A549 (cell line): ENCODE results near the gene ZBTB20.

ENCODE experiments used
- BHLHE40 ChIP-seq: IDR thresholded peaks from 2 replicates; pipeline ENCODE4 v1.6.1; 2012; ENCODE audit warnings: low read depth, low read length, inconsistent platforms
- CEBPB ChIP-seq, 2 experiments: fragments of >200 bp in 1 of 2; sonication (Bioruptor Twin) in 1 of 2; formaldehyde crosslinking in 1 of 2; IDR thresholded peaks; 2 replicates each; pipeline ENCODE4 v1.6.1; 2012 to 2016
- CHD4 ChIP-seq: fragments of 200-600 bp; sonication (generic); IDR thresholded peaks from 2 replicates; pipeline ENCODE4 v1.6.1; 2016; ENCODE audit warnings: antibody characterized with exemption, mild to moderate bottlenecking, borderline replicate concordance
- CTCF ChIP-seq: fragments of >200 bp; sonication (Bioruptor Twin); formaldehyde crosslinking; IDR thresholded peaks from 3 replicates; pipeline ENCODE4 v1.5.1; 2016
- EP300 ChIP-seq, 2 experiments: fragments of >200 bp; sonication (Bioruptor Twin); formaldehyde crosslinking; IDR thresholded peaks; 2 replicates in 1 of 2; 3 replicates in 1 of 2; pipeline ENCODE4 v1.6.1; 2016 to 2017
- HDAC2 ChIP-seq: fragments of 200-600 bp; sonication (generic); IDR thresholded peaks from 2 replicates; pipeline ENCODE4 v1.6.1; 2016
- NR3C1 ChIP-seq: fragments of >200 bp; sonication (Bioruptor Twin); formaldehyde crosslinking; IDR thresholded peaks from 3 replicates; pipeline ENCODE4 v1.6.1; 2017
- POLR2A ChIP-seq: IDR thresholded peaks from 2 replicates; pipeline ENCODE4 v1.6.1; 2012; ENCODE audit warnings: mild to moderate bottlenecking, low read length
- RAD21 ChIP-seq, 2 experiments: fragments of >200 bp in 1 of 2; sonication (Bioruptor Twin) in 1 of 2; formaldehyde crosslinking in 1 of 2; IDR thresholded peaks in 1 of 2; conservative IDR thresholded peaks in 1 of 2; 2 replicates in 1 of 2; 3 replicates in 1 of 2; pipeline ENCODE4 v1.6.1; 2012 to 2018; ENCODE audit warnings: inconsistent platforms in 1 of 2
- SMC3 ChIP-seq: fragments of >200 bp; sonication (Bioruptor Twin); formaldehyde crosslinking; IDR thresholded peaks from 3 replicates; pipeline ENCODE4 v1.6.1; 2018; ENCODE audit warnings: inconsistent platforms
- TF ChIP-seq, protein P1 (sequence below): fragments of 200-600 bp; sonication (generic); IDR thresholded peaks from 2 replicates; pipeline ENCODE4 v1.6.1; 2016; ENCODE audit warnings: antibody characterized with exemption, mild to moderate bottlenecking, moderate library complexity
- TF ChIP-seq, protein P2 (sequence below): IDR thresholded peaks from 2 replicates; pipeline ENCODE4 v1.6.1; 2012
- TF ChIP-seq, protein P3 (sequence below): fragments of 250-450 bp; sonication (Bioruptor Pico); IDR thresholded peaks from 2 replicates; pipeline ENCODE4 v1.5.0; 2021; ENCODE audit warnings: mild to moderate bottlenecking, moderate library complexity, borderline replicate concordance

DNA sequence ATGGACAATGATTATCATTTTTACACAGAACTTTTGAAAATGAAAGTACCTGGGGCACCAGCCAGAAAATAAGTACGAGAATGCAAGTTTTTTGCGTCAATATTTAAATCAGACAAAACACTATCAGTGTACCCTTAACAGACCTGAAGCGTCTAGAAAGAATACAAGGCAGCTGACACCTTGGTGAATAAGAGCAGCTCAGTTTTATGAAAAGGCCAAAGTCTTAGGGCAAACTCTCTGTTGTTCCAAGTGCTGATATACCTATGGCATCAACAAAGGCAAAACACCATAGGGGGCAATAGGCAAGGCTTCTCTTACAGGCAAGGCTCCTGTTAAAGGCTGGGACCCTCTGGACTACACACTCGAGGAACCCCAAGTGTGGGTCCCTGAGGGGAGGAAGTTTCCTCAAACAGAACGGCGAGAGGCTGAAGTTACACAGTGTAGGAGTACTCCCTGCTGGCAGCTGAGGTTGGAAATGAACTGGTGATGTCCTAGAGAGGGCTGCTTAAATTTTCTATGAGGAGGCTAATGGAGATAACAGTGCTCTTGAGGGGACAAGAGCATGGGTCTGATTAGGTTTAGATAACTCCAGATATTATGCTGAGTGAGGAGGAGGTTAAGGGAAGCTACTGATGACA lies 562.2 kb downstream of the ZBTB20 start:
- TF ChIP-seq SMC3: no peak
- TF ChIP-seq, protein P1, sequence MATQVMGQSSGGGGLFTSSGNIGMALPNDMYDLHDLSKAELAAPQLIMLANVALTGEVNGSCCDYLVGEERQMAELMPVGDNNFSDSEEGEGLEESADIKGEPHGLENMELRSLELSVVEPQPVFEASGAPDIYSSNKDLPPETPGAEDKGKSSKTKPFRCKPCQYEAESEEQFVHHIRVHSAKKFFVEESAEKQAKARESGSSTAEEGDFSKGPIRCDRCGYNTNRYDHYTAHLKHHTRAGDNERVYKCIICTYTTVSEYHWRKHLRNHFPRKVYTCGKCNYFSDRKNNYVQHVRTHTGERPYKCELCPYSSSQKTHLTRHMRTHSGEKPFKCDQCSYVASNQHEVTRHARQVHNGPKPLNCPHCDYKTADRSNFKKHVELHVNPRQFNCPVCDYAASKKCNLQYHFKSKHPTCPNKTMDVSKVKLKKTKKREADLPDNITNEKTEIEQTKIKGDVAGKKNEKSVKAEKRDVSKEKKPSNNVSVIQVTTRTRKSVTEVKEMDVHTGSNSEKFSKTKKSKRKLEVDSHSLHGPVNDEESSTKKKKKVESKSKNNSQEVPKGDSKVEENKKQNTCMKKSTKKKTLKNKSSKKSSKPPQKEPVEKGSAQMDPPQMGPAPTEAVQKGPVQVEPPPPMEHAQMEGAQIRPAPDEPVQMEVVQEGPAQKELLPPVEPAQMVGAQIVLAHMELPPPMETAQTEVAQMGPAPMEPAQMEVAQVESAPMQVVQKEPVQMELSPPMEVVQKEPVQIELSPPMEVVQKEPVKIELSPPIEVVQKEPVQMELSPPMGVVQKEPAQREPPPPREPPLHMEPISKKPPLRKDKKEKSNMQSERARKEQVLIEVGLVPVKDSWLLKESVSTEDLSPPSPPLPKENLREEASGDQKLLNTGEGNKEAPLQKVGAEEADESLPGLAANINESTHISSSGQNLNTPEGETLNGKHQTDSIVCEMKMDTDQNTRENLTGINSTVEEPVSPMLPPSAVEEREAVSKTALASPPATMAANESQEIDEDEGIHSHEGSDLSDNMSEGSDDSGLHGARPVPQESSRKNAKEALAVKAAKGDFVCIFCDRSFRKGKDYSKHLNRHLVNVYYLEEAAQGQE: no peak
- no peak for TF ChIP-seq HDAC2
- TF ChIP-seq CTCF: no peak
- TF ChIP-seq, protein P2, sequence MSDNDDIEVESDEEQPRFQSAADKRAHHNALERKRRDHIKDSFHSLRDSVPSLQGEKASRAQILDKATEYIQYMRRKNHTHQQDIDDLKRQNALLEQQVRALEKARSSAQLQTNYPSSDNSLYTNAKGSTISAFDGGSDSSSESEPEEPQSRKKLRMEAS: no peak
- no peak for TF ChIP-seq EP300 (IDR thresholded peaks at IDR 0.05)
- no peak for TF ChIP-seq CHD4
- no peak for TF ChIP-seq RAD21 (conservative IDR thresholded peaks at IDR 0.05 in 1 of 2, IDR thresholded peaks at IDR 0.05 in 1 of 2)
- no peak for TF ChIP-seq POLR2A
- TF ChIP-seq BHLHE40: no peak
- no peak for TF ChIP-seq CEBPB (IDR thresholded peaks at IDR 0.05)
- no peak for TF ChIP-seq NR3C1
- TF ChIP-seq, protein P3, sequence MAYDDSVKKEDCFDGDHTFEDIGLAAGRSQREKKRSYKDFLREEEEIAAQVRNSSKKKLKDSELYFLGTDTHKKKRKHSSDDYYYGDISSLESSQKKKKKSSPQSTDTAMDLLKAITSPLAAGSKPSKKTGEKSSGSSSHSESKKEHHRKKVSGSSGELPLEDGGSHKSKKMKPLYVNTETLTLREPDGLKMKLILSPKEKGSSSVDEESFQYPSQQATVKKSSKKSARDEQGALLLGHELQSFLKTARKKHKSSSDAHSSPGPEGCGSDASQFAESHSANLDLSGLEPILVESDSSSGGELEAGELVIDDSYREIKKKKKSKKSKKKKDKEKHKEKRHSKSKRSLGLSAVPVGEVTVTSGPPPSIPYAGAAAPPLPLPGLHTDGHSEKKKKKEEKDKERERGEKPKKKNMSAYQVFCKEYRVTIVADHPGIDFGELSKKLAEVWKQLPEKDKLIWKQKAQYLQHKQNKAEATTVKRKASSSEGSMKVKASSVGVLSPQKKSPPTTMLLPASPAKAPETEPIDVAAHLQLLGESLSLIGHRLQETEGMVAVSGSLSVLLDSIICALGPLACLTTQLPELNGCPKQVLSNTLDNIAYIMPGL (CRISPR knock-in tag): no peak
